Activated naive CD4-positive, alpha-beta T cell treated with Interleukin-2 at 50 U/mL for 16 hours (primary cell): Measurements from ENCODE around the gene TGFB2.
A peak's percentile ranks its signal among the peaks of the same experiment; 100 is the strongest.
"Not testable (repeated sequence)": the region's sequence is repeated elsewhere in the genome, so short reads cannot be mapped to it uniquely, and the experiment has no call there.

Source experiments
- DNase-seq: peaks from one replicate; pipeline ENCODE4 v3.0.0-alpha.2; 2020

The TGFB2 gene

DNA sequence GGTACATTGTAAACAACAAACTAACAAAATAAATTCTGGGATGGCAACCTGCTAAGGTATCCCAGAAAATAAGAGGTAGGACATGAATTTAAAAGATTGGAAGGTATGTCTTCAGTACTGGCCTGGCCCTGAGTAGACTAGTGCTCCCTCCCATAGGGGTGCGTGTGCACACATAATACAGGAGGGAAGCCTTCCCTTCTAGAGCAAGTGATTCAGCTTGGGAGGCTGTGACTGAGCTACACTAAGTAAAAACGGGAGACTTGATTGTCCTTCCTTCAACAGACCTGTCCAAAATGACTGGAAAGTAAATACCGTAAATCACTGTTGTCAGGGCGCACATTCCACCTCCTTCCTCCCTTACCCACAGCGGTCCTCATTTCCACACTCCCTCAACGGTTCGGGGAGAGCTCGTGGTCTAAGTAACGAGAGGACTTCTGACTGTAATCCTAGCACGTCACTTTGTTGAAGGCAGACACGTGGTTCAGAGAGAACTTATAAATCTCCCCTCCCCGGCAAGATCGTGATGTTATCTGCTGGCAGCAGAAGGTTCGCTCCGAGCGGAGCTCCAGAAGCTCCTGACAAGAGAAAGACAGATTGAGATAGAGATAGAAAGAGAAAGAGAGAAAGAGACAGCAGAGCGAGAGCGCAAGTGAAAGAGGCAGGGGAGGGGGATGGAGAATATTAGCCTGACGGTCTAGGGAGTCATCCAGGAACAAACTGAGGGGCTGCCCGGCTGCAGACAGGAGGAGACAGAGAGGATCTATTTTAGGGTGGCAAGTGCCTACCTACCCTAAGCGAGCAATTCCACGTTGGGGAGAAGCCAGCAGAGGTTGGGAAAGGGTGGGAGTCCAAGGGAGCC, at the start of gene TGFB2:
TSS of gene TGFB2 (plus strand) at position 523 of the 859 bp plus-strand sequence. CDS start 1,366 bp downstream, outside the sequence.
- peak; percentile 17 for DNase-seq

DNA sequence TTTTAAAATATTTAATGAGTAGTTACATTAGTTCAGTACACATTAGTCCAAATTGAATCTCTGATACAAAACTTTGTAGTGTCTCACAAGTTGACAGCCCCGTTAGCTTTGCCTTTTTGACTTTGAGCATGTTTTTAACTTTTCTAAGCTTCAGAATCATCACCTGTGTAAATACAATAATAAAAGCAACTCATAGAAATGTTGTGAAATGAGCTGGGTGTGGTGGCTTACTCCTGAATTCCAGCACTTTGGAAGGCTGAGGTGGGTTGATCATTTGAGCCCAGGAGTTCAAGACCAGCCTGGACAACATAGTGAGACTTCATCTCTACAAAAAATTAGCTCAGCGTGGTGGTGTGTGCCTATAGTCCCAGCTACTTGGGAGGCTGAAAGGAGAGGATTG, 49.0 kb upstream of the TGFB2 start:
- no peak for DNase-seq

DNA sequence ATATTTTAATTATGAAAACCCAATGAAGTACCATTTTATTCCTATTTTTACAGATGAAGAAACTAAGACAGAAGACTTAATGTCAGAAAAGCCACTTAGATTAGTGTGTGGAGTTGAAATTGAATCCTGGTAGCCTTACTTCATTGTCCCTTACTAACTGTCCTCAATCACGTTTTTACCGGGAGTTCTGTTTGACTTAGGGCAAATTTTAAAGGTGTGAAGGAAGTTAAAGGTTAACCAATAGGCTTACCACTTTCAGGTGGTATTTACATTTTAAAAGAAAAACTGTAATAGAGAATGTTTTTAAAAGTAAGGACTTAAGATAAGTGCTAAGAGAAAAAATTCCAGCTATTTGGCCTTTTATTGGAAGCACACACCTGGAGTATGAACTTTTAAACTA, 47.7 kb upstream of the TGFB2 start:
- no peak for DNase-seq

DNA sequence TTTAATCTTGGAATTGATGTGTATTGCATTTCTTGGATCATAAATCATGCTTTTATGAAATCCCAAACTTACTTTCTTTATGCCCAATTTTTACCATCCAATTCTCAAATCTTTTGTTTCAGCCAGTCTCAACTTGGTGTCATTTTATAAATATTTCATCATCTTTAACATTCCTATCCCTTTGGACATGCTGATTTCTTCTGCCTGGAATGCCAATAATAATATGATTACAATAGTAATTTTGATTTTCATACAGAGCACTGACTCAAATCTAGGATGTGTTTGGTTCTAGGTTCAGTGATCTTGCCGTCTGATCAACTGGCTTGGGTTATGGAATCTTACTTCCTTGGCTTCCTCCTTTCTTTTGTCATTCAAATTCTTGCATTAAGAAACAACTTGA, 47.3 kb upstream of the TGFB2 start:
- DNase-seq, result no peak

DNA sequence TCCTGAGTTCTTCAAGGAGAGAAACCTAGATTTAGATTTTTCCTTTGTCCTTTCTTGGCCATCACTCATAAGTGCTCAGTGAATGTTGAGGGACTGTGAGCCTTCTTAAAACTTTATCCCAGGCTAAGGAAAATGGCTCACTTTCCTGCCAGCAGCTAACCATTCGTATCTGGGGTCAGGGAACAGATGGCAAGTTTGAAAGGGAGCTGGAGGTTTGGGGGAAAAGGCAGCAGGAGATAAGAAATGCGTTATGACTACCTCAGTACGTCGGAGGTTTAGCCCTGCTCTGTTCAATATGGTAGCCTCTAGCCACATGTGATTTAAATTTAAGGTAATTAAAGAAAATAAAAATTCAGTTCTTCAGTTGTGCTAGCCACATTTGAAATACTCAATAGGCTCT, 46.7 kb upstream of the TGFB2 start:
- DNase-seq, result no peak

DNA sequence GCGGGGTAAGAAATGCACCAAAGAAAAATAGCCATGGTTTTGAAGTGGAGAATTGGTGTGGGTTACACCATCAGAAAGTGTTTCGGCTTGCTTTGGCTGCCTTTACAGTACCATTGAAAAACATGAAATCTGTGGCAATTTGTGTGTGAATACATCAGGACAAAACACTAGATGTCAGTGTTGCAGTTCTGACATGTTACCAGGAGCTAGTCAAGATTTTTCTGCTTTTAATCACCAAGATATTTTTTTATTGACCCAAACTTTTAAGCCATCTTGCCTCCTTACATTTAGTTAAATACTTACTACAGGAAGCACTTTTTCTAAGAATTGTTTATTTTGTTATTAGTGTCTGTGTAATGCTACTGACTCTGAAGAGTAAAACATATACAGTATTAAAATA, 45.7 kb upstream of the TGFB2 start:
- DNase-seq, result no peak

DNA sequence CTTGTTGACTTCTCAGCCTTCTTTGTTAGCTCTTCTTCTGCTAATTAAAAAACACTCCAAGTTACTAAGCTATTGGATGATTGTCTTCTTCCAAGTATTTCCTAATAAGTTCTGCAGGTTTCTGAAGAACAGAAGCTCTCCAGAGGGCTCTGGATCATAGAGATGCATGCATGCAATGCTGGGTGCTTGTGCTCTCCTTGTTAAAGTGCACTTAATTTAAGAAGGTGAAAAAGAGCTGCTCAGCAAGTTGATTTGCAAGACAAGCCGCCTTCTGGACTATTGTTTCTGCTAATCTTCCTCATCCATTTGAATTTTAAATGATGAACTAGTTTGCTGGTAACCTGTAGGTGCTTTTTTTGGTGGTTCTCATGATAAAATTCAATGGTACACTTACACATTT, 43.9 kb upstream of the TGFB2 start:
- DNase-seq, result no peak

DNA sequence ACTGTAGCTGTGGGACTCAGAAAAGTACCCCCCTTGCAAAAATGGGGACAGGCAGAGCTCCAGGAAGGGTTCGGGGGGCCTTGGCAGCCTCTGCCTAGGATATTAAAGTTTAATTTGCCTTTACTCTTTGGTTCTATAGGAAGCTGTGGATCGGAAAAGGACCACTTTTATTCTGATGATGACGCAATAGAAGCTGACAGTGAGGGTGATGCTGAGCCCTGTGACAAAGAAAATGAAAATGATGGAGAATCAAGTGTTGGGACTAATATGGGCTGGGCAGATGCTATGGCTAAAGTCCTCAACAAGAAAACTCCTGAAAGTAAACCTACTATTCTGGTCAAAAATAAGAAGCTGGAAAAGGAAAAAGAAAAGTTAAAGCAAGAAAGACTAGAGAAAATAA, 43.0 kb upstream of the TGFB2 start:
- DNase-seq, result no peak

DNA sequence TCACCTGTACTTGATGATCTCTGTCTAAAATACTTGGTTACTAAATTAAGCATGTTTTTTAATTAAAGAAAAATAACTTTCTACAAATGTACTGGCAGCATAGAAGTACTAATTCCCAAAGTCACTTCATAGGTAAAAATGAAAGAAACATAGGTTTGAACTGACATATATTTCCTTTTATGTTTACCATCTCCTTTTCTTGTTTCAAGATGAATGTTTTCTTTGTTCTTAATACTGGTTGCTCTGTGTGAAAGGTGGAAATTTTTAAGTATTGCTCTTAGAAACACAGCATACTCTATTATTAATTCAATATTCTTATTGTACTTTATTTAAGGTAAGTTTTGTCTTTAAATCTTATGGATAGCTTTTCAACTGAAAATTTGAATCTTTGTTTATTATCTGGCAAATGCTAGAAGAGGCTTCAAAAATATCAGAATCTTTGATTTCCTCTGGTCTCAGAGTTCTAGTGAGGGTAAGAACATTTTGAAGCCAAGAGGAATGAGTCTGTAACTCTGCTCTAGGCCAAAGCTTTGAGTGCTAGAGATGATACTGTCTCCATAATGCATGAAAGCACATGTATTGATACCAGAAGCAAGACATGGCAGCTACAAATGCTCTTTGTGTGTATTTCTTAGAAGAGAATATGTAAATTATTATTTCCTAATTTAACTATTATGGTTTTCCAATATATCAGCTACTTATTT, 41.8 kb upstream of the TGFB2 start:
- no peak for DNase-seq

DNA sequence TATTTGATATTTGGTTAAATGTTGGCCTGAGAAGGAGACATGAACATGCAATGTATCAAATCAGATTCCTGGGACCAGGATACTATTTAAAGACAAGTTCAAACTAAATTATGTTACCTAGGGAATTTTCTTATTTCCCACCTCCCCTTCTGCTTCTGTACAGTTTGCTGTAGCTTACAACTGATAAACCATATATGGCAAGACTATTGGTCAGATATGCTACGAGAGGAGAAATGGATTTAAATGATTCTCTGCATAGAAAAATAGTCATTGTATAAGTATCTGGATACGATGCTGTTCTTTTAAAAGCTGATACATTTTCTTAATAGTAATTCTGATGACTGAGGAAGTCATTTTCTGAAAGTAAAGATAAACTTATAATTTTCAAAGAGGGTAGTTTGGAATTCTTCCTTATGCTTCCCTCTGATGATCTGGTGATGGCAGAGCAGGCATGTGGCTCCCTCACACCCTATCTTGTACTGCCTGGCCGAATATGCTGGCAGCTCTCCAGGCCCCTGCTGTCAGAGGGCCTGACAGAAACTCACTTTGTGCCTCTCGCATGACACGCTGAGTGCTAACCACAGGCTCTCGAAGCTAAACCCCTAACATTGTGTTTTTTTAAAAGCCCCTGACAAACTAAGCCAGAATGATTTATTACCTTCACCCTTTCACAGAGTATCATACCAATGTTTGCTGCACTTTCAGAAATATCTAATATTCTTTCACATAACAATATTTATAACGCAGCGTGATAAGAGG, 40.7 kb upstream of the TGFB2 start:
- DNase-seq, result no peak

DNA sequence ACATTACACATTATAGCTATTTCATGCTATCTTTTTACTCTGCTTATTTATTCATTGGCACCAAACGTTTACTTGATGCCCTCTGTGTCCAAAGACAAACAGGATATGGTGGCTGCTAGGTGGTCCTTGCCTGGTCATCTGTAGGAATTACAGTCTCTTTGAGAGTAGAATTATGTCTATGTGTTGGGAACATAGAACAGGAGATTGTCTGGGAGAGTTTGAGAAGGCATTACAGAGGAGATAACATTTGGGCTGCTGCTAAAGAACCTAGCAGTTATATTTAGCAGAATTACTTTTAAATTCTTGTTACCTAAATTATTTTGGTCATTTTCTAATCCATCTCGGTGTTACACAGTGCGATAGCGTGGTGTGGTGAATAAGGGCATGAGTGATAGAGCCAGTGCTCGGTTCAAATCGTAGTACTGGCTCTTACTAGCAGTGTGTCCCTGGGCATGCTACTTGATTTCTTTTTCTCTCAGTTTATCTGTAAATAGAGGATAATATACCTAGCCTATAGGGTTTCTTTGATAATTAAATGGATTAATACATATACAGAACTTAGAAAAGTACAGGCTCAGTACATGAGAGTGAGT, 39.6 kb upstream of the TGFB2 start:
- no peak for DNase-seq

DNA sequence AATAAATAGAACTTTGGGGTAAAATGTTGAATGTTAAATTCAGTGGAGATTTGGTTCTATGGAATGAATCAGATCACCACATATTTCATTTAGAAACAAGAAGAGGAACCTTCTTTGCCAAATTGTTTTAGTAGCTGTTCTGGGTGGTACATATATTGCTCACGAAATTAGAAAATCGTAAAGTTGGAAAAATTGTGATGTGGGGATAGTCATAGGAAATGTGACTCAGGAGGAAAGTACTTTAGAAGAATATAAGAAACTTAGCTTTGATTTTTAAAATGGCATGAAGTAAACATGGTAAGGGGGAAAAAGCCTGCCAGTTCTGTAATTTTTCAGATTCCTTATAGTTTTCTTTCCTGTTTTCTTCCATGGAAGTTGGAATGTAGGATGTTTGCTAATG, 32.6 kb upstream of the TGFB2 start:
- no peak for DNase-seq

DNA sequence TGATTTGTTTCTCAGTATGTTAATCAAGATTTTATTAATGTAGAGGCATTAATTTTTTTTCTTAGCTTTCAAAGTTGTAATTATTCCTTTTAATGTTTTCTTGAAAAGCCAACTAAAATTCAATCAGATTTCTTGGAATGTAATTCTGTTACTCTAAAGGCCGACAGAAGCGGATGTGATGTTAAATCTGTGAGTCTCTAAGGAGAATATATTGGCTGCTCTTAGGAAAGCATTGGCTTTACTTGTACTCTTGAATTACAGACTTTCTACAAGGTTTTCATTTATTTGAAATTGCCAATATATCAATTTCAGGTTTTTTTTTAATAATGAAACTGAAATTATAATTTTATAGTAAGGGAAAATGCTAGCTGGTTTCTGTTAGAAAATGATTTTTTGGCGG, 30.8 kb upstream of the TGFB2 start:
- no peak for DNase-seq

DNA sequence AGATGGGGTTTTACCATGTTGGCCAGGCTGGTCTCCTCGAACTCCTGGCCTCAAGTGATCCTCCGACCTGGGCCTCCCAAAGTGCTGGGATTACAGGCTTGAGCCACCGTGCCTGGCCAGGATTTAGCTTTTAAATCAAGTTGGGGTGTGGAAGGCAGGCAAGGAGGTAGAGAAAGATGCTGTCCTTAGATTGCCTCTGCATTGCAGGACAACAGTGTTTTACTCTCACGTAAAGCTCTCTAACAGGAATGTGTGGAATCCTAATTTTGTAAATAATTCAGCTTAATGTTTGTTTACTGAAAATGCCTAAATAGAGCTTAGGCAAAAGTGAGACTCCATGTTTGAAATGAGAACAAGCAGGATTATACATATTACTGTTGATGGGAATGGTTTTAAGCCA, 29.5 kb upstream of the TGFB2 start:
- no peak for DNase-seq

DNA sequence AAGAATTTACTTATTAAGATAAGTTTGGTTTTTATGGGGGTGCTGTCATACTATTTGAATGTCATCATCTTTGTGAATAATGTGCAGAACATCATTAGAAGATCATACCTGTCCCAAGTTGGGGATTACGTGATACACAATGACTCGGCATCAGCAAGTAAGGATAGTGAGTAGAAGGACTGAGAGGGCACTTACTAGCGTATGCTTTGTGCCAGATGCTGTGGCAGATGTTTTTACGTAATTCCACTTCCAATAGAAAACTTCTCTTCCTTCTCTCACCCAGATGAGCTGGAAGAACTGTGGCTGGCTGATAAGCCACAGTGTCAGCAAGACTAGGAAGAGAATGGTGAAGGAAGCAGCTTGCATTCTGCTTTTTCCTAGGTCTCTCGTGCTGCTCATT, 28.1 kb upstream of the TGFB2 start:
- DNase-seq, result no peak

DNA sequence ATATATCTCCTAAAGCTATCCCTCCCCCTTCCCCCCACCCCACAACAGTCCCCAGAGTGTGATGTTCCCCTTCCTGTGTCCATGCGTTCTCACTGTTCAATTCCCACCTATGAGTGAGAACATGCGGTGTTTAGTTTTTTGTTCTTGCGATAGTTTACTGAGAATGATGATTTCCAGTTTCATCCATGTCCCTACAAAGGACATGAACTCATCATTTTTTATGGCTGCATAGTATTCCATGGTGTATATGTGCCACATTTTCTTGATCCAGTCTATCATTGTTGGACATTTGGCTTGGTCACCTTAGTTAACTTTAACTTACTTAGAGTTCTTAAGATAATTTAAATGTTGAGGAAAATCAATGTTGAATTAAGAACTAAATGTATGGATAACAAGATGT, 25.0 kb upstream of the TGFB2 start:
- DNase-seq, result not testable (repeated sequence)

DNA sequence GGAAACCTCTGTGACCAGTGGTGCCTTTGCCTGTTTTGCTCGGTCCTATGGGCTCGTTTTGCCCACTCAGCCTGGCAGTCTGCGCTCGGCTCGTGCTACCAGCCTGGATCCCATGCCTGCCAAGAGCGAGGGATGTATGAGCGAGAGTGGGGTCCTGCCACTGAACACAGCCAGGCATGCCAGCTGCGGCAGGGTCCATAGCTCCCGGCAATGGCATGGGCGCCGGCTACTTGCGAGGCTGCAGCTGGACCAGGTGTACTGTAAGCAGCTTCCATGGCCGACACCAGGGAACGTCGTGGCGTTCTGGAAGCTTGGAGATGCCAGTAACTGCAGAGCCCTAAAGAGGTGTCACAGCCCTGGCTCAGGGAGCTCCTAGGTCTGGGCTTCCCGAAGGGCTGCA, 22.4 kb upstream of the TGFB2 start:
- DNase-seq, result no peak

DNA sequence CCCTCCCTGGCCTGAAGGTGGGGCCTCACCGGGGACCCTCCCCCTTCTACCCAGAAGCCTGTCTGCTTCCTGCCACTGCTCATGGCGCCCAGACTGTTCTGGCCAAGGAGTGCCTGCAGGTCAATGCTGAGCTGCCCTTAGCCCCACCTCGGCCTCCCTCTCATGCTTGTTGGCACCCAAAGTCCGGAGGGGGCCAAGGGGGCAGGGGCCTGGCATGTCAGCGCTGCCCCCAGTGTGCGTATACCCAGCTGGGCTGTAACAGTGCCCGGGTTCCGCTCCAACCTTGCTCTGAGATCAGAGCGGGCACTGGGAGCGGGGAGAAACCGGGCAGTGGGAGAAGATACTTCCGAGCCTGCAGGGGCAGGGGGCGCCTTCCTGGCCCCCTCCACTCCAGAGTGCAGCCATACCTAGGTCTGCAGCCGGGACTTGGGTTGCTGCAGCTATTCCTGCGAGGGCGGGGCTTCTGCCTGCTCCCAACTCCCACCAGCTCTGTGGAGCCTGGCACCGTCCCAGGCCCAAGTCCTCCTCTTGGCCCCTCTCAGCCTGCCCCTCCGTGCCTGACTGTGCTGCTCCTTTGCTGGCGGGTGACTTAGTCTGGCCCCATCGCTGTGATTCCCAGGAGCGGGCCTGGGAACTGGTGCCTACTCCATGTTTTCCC, 21.4 kb upstream of the TGFB2 start:
- no peak for DNase-seq

DNA sequence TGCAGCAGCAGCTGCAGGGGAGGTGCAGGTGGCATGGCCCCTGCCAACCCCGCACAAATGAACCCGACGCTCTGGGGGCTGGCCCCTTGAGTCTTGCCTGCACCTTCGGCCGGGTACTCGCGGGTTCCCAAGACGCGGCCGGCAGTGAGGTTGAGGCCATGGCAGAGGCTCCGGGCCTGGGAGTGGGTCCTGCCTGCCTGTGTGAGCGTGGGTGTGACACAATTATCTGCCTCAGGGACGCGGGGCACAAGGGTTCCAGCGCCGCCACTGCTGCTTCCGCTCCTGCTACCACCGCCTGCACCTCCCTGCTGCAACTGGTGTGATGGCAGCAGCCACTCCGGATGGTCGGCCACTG, 20.9 kb upstream of the TGFB2 start:
- no peak for DNase-seq

DNA sequence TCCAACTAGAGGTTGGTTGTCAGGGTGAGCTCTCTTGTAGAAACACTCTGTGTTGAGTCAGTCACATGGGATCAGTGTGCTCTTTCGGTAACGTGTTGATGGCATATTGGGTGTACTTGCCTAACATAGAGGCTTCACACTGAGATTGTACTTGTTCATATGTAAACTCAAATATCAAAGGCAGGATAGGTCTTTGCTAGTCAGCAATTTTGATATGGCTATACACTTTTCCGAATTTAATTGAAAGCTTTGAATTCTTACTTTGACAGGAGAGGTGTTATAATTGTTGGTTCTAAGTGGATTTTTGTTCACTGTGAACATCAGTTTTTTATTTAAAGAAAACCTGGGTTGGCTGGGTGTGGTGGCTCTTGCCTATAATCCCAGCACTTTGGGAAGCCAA, 16.4 kb upstream of the TGFB2 start:
- DNase-seq, result no peak

DNA sequence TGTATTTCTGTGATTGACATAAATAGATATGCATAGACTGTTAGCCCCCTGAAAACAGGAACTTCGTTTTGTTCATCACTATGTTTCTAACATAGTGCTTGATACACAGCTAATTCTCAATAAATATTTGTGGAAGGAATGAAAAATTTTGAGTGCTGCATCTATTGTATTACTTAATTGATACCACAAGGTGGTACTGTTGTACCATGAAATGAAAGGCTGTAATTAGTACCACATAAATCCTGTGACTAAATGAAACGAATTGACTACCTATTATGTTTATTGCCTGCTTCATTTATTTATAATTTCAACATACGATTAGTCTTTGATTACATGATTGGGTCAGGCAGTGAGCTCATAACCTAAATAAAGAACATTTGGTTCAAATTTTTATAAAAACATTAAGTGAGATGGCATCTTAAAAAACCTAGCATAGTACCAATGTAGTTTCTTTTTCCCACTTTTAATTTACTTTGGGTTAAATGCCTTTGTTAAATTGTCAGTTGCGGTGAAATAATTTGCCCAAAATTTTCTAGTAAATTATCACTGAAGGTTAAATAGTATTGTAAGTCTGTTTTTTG, 15.0 kb upstream of the TGFB2 start:
- DNase-seq, result no peak

DNA sequence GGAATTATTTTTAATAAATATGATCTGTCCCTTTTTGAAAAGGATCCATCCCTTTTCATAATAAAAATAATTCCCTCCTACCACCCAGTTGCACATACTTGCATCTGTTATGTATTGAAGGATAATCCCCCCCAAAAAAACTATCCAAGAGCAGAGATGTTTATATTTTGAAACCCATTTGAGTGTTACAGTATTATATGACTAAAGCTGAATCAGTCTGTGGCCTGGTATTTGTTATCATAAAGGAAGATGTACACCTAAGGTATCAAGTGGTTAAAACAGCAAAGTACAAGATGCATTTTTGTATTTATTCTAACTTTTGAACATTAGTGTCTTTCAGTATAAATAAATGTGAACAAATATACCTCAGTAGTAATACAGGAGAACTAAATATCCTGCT, 12.7 kb upstream of the TGFB2 start:
- DNase-seq, result no peak

DNA sequence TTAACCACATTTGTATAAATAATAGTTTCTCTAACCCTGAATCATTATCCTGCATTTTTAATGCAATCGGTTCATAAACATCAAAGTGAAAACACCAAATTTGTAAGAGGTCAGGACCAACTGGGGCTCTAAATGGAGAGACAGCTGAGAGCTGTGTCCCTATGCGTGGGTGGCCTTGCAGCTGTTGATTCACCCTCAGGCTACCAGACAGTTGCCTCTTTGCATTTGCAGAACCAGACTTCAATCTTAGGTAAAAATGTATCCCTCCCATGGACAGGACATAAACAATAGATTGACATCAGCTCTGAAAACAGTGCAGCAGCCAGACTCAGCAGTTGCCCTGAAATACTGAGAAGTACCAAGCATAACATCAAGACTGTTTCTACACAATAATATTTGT, 8.8 kb upstream of the TGFB2 start:
- DNase-seq, result no peak
